GM12878 (cell line): Measurements from ENCODE around the gene PDE1C. TPM values are rescaled to one million over a fixed set of nuclear protein-coding genes. Genes with fewer than 3 reads are reported as not detected.

Experiments
- DPF2 ChIP-seq: fragments of 450-650 bp; IDR thresholded peaks from 2 replicates; pipeline ENCODE4 v1.6.1; 2017; ENCODE audit warnings: mild to moderate bottlenecking
- FOXM1 ChIP-seq: IDR thresholded peaks from 2 replicates; pipeline ENCODE4 v1.6.1; 2012; ENCODE audit warnings: low read depth, mild to moderate bottlenecking, inconsistent platforms, low read length, moderate library complexity
- IKZF1 ChIP-seq: fragments of 450-650 bp; conservative IDR thresholded peaks from 2 replicates; pipeline ENCODE4 v1.6.1; 2017; ENCODE audit warnings: antibody characterized with exemption, mild to moderate bottlenecking
- IKZF2 ChIP-seq, 2 experiments: fragments of 450-650 bp; IDR thresholded peaks; 2 replicates each; pipeline ENCODE4 v1.6.1; 2017; ENCODE audit warnings: mild to moderate bottlenecking in 2 of 2, moderate library complexity in 2 of 2
- IRF4 ChIP-seq: IDR thresholded peaks from 2 replicates; pipeline ENCODE4 v1.6.1; 2011; ENCODE audit warnings: low read depth, low read length
- PAX5 ChIP-seq: IDR thresholded peaks from 2 replicates; pipeline ENCODE4 v1.6.1; 2011; ENCODE audit warnings: low read depth, low read length, borderline replicate concordance
- PML ChIP-seq: IDR thresholded peaks from 2 replicates; pipeline ENCODE4 v1.6.1; 2012; ENCODE audit warnings: low read length, inconsistent platforms
- POU2F2 ChIP-seq: IDR thresholded peaks from 3 replicates; pipeline ENCODE4 v1.6.1; 2011; ENCODE audit warnings: low read depth, mild to moderate bottlenecking, low read length, borderline replicate concordance
- RB1 ChIP-seq: fragments of 450-650 bp; formaldehyde crosslinking; IDR thresholded peaks from 2 replicates; pipeline ENCODE4 v1.6.1; 2017; ENCODE audit warnings: mild to moderate bottlenecking, borderline replicate concordance
- RUNX3 ChIP-seq: IDR thresholded peaks from 2 replicates; pipeline ENCODE4 v1.6.1; 2012; ENCODE audit warnings: low read length, inconsistent platforms
- ZNF207 ChIP-seq: fragments of 450-650 bp; IDR thresholded peaks from 2 replicates; pipeline ENCODE4 v1.6.1; 2014; ENCODE audit warnings: antibody characterized with exemption, mild to moderate bottlenecking, borderline replicate concordance
- polyA plus RNA-seq, 11 experiments: library from polyadenylated mRNA; depleted of rRNA in 4 of 11; unstranded in 6 of 11; stranded (reverse) in 5 of 11; fragments of >200 nt; fragmentation: Nextera tagmentation in 4 of 11; fragmentation: Illumina TruSeq in 1 of 11; extraction: Ambion mirVana in 4 of 11; extraction: Trizol in 1 of 11; gene quantifications; 1 replicate in 1 of 11; 2 replicates in 10 of 11; pipeline versions ENCODE4 v1.2.1 to v1.2.3, GENCODE V29; 2011 to 2016; ENCODE audit warnings: inconsistent platforms in 2 of 11, missing spikeins in 2 of 11, low read depth in 1 of 11
- total RNA-seq, 4 experiments: library from RNA; depleted of rRNA in 3 of 4; stranded (reverse); fragments of >200 nt in 3 of 4; fragmentation: Illumina TruSeq in 1 of 4; extraction: Trizol in 1 of 4; gene quantifications; 2 replicates each; pipeline versions ENCODE4 v1.2.1 to v1.2.3, GENCODE V29; 2013 to 2021
- TF ChIP-seq, protein P1 (sequence below): IDR thresholded peaks from 2 replicates; pipeline ENCODE4 v1.6.1; 2011; ENCODE audit warnings: mild to moderate bottlenecking, low read depth, low read length, moderate library complexity; ENCODE audit not compliant: insufficient replicate concordance
- TF ChIP-seq, protein P2 (sequence below): IDR thresholded peaks from 2 replicates; pipeline ENCODE4 v1.6.1; 2011; ENCODE audit warnings: borderline replicate concordance, low read depth, mild to moderate bottlenecking, moderate library complexity, low read length; ENCODE audit not compliant: insufficient read depth, poor library complexity, severe bottlenecking

The PDE1C gene
- total and polyA plus RNA-seq, 10 of the 15 experiments (the other 5 are each of a cell fraction or from before 2014, with no cell fraction given): 0.29 to 2.3 (median 0.70) TPM

DNA sequence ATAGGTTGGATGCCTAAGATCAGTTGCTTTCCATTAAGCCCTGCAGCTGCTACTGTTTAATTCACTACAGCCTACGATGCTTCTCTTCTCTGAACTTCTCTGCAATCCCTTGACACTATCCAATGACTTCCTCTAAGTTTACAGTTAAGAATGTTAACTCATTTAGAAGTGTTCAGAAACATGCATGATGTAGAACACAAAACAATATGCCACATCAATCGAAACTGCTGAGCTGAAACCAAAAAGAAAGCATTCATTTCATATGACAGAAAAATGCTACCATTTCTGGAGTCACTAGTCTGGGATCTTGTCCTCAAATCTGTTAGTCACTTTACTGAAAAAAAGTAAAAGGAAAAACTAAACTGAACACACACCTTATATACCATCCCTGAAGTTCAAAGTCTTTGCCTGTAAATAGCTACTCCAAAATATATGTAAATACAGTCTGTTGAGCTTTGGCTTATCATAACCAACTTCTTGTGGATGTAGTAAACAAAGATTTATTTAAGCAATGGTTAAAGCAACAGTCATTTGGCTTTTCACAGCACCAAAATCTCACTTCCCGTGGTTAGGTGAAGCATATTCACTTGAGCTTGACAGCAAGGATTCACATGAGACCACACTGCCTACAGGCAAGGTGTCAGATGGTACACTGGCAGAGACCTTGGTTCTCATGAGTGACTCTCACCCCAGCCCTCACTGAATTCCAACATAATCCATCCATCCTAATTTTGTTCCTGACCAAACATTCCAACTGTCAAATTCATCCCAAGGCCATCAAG, 196.2 kb downstream of the PDE1C start (continued):
- TF ChIP-seq, protein P1, sequence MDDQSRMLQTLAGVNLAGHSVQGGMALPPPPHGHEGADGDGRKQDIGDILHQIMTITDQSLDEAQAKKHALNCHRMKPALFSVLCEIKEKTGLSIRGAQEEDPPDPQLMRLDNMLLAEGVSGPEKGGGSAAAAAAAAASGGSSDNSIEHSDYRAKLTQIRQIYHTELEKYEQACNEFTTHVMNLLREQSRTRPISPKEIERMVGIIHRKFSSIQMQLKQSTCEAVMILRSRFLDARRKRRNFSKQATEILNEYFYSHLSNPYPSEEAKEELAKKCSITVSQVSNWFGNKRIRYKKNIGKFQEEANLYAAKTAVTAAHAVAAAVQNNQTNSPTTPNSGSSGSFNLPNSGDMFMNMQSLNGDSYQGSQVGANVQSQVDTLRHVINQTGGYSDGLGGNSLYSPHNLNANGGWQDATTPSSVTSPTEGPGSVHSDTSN: peak; percentile 5
- 0 out of 2 replicates have a peak, but pooled peaks have one; percentile 56 for TF ChIP-seq DPF2
- TF ChIP-seq, protein P2, sequence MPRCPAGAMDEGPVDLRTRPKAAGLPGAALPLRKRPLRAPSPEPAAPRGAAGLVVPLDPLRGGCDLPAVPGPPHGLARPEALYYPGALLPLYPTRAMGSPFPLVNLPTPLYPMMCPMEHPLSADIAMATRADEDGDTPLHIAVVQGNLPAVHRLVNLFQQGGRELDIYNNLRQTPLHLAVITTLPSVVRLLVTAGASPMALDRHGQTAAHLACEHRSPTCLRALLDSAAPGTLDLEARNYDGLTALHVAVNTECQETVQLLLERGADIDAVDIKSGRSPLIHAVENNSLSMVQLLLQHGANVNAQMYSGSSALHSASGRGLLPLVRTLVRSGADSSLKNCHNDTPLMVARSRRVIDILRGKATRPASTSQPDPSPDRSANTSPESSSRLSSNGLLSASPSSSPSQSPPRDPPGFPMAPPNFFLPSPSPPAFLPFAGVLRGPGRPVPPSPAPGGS: peak; percentile 27
- peak; percentile 61; the same call in 1 of the 2 replicates for TF ChIP-seq IKZF1
- no peak for TF ChIP-seq ZNF207
- peak; percentile 72 to 75; a peak in 3 of 4 replicates for TF ChIP-seq IKZF2 (IDR thresholded peaks at IDR 0.05)
- TF ChIP-seq RUNX3: peak; percentile 67
- no peak for TF ChIP-seq RB1
- TF ChIP-seq POU2F2: peak; percentile 42; the same call in 1 of the 3 replicates
- TF ChIP-seq PML: no peak
- TF ChIP-seq IRF4: peak; percentile 58; the same call in 1 of the 2 replicates
- no peak for TF ChIP-seq FOXM1
- peak; percentile 80 for TF ChIP-seq PAX5
